ENCODE results near the gene MYO9A.

Gene MYO9A

DNA sequence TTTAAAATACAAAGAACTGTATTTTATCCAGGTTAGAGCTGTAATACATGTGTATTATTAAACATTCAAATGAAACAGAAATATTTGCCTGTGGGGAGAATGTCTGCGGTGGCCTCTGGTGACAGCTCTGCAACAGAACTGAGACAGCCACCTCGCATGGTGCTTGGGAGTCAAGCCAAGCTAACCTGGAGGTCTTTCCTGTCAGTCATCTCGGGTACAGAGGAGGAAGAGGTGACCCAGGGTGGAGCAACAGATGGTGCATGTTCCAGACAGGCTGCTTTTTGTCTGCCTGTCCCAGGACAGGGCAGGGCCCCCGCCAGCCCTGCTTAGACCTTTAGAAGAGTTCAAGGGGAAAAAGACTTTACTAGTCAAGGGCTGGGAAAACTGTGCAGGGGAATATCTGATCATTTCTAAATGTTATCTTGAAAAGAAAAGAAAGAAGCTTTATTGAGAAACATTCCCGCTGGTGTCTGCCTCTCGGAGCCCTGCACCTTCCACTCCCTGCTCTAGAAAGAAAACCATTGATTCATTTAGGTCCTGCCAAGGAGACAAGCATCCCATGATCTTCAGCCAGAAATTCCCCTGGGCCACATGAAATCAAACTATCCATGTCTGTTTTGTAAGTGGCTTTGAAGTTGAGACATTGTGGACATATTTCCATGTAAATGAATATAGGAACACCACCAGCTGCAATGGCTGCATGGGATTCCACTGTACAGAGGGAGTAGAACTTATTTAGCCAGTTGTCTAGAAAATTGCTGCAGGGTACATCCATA, 313.1 kb downstream of the MYO9A start:
- no peak for DNase-seq

DNA sequence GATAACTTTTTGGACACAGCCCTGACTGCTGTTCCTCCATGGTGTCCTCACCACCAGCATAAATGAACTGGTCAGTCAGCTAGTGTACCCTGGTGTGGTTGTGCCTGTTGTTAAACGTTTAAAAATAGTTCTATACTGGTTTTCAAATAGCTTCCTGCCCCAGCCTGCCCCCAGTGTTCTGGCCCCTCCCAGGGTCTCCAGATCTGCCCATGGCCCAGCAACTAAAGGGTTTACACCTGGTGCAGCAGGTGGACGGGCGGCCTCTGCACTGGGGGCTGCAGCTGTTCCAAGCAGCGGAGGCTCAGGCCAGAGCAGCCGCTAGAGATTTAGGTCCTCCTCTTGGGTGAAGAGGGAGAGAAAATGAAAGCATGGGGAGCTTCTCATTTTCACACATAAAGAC, 313.7 kb downstream of the MYO9A start:
- no peak for DNase-seq

- DNase-seq, result no peak
These were observed 315.2 kb downstream of the MYO9A start for GRCh38 chr15:71802770-71803169.

GRCh38 chr15:71801935-71802655, 315.9 kb downstream of the MYO9A start:
- no peak for DNase-seq

- no peak for DNase-seq
These were observed 316.9 kb downstream of the MYO9A start for GRCh38 chr15:71800835-71801745.

DNA sequence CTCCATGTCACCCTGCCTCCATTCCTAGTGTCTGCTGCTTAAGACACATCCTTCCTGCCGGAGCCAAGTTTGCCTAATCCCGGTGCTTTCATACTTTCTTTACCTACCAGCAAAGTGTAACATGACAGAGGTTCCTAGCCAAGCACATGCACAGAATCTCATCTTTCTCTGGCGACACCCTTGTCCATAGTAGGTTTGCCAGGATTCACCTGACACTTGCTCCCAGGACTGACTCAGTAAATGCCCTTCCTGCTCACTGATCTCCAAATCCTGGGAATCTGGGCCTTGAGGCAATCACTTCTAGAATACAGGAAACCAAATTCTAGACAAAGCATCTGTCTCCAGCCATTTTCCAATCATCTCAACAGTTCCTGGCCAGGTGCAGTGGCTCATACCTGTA, 317.8 kb downstream of the MYO9A start:
- no peak for DNase-seq

- DNase-seq, result no peak
These were observed 319.3 kb downstream of the MYO9A start for GRCh38 chr15:71798641-71799040.

GRCh38 chr15:71792521-71792920, 325.4 kb downstream of the MYO9A start:
- DNase-seq, result no peak

DNA sequence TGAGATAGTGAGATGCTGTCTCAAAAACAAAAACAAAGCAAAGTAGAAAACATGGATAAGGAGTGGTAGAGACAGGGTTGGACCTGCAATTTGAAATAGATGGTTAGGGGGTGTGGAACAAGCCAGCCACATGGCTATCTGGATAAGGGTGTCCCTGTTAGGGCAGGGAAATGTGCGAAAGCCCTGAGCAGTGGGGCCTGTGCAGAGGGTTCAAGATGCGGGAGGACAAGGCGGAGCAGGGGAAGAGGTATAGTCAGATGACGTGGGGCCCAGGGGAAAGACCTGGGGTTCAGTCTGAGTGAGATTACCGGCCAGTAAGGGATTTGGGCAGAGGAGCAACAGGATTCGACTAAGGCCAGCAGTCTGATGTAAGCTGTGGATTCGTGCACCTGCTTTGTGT, 326.0 kb downstream of the MYO9A start:
- DNase-seq, result no peak

- no peak for DNase-seq
These were observed 327.9 kb downstream of the MYO9A start for GRCh38 chr15:71790081-71790480.

GRCh38 chr15:71789616-71790015, 328.3 kb downstream of the MYO9A start:
- DNase-seq, result no peak

DNA sequence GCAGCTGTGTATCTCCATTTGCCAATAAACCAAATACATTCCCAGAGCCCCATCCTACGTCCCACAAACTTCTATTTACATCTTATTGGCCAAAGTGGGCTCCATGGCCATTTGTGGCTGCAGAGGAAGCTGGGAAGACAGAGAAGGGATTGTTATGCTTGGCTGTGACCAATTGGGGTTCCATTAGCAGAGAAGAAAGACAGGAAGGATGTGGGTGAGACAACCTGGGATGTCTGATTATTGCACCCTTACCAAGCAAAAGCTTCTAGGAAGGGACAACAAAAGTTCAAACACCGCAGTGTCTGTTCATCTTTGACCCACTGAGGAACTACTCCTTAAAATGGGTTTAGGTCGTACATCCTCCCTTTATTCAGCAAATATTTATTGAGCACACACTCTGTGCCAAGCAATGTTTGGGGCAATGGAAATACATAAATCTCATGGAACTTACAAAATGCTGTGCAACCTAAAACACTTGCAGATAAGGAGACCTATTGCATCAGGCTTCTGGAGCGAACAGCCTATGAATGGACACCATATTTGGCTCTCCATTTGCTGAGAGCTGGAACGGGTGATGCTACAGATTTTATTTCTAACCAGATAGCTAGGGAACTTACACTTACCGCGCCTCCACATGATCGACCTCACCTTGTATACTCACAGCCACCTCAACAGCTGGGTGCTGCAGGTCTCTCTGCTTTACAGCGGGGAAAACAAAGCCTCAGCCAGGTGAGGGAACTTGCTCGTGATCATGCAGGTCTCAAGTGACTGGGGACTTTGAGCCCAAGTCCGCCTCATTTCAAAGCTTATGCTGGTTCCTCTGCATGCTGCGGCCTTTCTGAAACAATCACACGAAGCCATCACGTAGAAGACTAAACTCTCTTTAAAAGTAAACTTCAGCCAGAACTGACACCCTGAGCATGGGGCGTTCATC, 329.0 kb downstream of the MYO9A start:
- DNase-seq, result no peak

GRCh38 chr15:71786673-71787072, 331.3 kb downstream of the MYO9A start:
- DNase-seq, result no peak

GRCh38 chr15:71785996-71786395, 332.0 kb downstream of the MYO9A start:
- no peak for DNase-seq

GRCh38 chr15:71784719-71785118, 333.2 kb downstream of the MYO9A start:
- DNase-seq, result no peak

DNA sequence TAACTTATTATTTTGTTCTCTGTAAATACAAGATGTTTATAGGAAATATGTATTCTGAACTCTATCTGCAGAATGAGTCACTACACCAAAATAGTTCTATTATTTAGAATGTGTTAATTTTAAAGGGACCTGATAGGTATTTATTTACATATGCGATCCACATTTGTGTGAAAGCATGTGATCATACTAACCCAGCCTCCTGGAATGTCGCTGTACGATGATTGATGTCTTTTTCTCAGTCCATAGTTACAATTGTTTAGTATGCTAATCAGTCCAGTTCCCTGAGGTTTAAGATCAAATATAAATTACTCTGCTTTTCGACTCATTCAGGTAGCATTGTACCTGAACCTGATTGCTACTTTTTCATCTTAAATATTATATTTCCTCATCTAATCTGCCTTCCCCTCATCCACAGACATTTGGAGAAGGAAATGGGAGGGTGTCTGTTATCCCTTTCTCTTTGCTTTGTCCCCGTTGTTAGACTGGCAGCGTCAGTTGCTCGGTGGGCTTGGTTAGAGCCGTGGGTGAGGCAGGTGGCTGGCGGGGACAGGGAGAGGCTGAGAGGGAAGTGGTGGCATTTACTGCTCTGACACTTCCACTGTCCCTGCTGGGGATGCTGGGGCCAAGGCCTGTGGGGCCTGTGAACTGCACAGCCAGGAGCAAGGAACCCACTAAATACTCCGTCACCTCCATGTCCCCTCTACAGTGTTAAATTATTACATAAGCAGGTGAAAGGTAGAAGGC, 335.4 kb downstream of the MYO9A start:
- DNase-seq, result no peak

GRCh38 chr15:71781965-71782265, 336.0 kb downstream of the MYO9A start:
- DNase-seq, result no peak

GRCh38 chr15:71781179-71781964, 336.6 kb downstream of the MYO9A start:
- DNase-seq, result no peak

DNA sequence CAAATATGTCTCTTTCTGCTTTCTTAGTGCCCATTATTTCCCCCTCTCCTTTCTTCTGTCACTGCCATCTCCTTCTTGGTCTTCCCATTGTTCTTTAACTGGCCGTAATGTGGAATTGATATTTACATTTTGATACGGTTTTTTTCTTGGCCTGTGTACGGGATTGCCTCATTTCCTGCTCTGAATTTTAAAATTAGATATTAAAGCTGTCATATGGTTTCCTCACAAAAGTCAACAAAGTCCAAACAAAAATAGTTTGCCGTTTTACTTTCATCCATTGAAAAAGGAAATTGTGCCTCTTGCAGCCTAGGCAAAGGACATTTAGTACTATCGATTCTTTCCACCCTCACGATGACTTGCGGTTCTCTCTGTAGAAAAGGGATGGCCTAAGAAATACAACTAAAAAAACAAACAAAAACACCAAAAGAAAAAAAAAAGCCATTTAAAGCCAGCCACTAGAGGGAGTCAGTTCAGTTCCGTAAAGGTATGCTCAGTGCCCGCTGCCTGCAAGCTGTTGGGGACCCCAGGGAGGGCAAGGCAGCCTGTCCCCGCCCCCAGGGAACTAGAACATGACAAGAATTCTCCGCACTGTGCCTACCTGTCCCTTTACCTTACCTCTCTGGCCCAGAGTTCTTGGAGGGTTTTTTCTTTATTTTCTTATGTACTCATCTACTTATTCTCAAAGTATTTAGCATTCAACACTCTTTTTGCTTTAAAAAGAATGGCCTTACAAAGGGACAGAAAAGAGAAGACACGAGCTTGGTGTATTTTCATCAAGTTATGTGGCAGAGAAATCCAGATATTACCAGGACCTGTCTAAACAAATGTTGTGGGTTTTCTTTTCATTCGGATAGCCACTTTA, 337.6 kb downstream of the MYO9A start:
- no peak for DNase-seq
